ENCODE results near the gene MSRB1.

The MSRB1 gene

DNA sequence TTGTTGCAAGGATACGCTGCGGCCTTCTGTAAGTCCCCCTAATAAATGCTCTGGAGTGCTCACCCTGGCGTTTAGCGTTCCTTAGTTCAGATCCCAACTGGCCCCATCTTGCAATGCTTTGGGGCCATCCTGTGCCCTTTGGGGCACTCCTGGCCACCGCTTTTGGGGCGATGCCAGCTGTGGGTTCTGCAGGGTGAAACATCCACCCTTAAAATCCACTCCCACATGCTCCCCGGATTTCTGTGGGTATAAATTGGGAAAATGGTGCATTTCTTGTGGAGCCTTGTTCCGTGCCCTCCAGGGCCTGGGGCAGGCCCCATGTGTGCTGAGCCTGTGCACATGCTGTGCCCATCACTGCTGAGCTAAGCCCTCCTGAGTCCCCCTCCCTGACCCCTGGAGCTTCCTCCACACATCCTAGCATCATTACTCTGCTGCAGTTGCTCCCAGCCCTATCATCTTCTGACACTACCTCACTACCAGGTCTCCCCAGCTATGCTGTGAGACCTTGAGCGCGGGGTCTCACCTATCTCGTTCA is 6.0 kb downstream of the MSRB1 start:
- TF ChIP-seq CTCF (IDR thresholded peaks at IDR 0.05; ENCODE audit: low read depth, low read length) = no peak

GRCh38 chr16:1933097-1933661 is 9.8 kb downstream of the MSRB1 start:
- no peak overlapping the region for H3K4me3 ChIP-seq (ENCODE audit: low read depth, low read length)

More for the DNA sequence above, 6.0 kb downstream of the MSRB1 start:
- H3K4me3 ChIP-seq (ENCODE audit: low read depth, low read length) = no peak overlapping the region

DNA sequence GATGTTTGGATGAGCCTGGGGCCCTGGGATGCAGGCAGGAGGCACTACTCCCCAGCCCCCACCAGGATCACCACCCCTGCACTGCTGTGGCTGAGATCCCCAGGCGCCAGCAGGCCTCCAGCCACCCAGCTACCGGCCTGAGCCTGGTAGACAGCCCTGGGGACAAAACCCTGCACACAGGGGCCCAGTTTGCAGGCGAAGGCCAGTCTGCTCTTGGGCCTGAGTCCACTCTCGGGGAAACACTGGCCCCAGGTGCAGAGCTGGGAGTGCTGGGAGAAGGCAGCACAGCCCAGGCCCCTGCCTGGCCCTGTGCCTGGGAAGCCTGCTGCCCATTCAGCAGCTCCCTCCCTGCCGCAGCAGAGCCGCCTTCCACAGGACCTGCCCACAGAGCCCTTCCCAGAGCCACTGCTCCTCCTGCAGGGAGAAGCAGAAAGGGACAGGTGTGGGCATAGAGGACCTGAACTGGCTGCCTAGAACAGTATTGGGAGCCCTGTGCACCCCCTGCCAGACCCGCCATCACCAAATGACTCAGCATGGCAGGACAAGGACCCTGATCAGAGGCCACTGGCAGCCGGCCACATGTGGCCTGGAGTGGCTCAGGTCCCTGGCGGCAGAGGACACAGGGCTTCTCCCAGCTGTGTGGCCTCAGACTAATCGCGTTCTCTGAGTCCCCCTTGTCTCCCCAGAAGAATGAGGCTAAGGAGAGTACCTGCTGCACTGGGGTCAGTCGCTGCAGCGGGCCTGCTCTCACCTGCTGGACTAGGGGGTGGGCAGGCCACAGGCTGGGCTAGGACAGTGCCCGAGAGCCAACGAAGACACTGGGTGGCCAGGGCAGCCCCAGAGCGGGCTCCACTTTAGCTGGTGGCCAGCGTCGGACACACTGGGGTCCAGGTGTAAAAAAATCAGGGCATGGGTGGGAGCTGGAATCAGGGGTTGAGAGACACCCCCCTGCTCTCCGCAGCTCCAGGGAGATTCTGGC is 10.7 kb downstream of the MSRB1 start:
- no peak for TF ChIP-seq CTCF (IDR thresholded peaks at IDR 0.05; ENCODE audit: low read depth, low read length)
- H3K4me3 ChIP-seq (ENCODE audit: low read depth, low read length) = no peak overlapping the region

More at GRCh38 chr16:1933097-1933661, 9.8 kb downstream of the MSRB1 start:
- no peak for TF ChIP-seq CTCF (IDR thresholded peaks at IDR 0.05; ENCODE audit: low read depth, low read length)

DNA sequence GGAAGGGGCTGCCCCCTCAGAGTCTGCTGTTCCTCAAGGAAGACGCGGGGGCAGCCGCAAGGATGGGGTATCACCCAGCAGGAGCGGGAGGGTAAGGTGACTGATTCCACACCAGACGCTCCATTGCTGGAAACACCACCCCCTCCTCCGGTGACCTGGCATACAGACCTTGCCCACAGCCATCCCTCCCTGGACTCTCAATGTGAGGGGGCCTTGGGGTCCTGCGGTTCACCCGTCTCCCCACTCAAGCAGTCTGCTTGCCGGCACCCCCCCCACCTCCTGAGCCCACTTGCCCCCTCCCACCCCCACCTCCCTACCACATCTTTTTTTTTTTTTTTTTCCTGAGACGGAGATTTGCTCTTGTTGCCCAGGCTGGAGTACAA is 12.7 kb downstream of the MSRB1 start:
- no peak for TF ChIP-seq CTCF (IDR thresholded peaks at IDR 0.05; ENCODE audit: low read depth, low read length)

DNA sequence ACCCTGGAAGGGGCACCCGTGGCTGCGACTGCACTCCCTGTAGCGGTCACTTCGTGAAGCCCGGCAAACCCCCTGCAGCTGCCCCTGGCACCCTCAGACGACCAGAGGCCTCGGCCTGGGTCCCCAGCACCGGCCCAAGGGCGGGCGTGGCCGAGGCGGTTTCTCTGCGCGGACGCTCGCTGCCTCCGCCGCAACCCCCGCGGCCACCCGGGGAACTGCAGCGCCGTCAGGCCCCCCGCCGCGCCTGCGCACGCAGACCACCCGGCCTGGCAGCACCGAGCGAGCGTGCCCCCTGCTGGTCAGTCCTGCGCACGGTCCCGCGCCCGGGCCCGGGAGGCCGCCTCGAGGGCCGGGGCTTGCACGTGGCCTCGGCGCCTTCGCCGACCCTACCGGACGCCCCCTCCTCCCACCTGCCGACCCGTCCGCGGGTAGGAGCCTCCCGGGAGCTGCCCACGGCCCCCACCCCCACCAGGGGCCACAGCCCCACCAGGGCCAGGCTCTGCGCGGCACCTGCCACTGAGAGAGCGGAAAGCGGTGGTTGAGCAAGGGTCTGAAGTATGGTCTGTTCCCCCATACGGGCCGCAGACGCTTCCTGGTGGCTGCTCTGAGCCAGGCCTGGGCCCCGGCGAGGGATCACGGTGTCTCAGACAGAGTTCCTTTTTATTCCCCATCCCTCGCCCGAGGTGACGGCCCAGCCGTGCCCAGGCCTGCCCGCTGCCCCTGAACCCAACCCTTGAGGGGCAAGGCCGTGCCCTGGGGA is 13.2 kb downstream of the MSRB1 start:
- peak; percentile 69 for TF ChIP-seq CTCF (IDR thresholded peaks at IDR 0.05; ENCODE audit: low read depth, low read length)
- peak overlapping the region; percentile 56 for H3K4me3 ChIP-seq (ENCODE audit: low read depth, low read length)

More for the DNA sequence above, 12.7 kb downstream of the MSRB1 start:
- H3K4me3 ChIP-seq (ENCODE audit: low read depth, low read length) = no peak overlapping the region

- no peak for TF ChIP-seq CTCF (IDR thresholded peaks at IDR 0.05; ENCODE audit: low read depth, low read length)
- peak overlapping the region; percentile 56 for H3K4me3 ChIP-seq (ENCODE audit: low read depth, low read length)
Observed at GRCh38 chr16:1929105-1929504, 13.9 kb downstream of the MSRB1 start.
